Hepatocyte (in vitro differentiated cells): ENCODE results near the gene MAP4K2.

Source experiments
- EZH2 ChIP-seq: fragments of 200-600 bp; sonication (generic); IDR thresholded peaks from 2 replicates; pipeline ENCODE4 v1.6.1; 2016; ENCODE audit warnings: antibody characterized with exemption, mild to moderate bottlenecking, borderline replicate concordance
- EZH2phosphoT487 ChIP-seq: fragments of 200-600 bp; sonication (generic); IDR thresholded peaks from one replicate; pipeline ENCODE4 v1.6.1; 2018; ENCODE audit warnings: antibody characterized with exemption, mild to moderate bottlenecking, low read depth, moderate library complexity; ENCODE audit not compliant: unreplicated experiment, severe bottlenecking
- TF ChIP-seq, protein P1 (sequence below): fragments of 200-600 bp; sonication (generic); IDR thresholded peaks from 2 replicates; pipeline ENCODE4 v1.5.1; 2016; ENCODE audit warnings: antibody characterized with exemption, mild to moderate bottlenecking; ENCODE audit not compliant: poor library complexity

DNA sequence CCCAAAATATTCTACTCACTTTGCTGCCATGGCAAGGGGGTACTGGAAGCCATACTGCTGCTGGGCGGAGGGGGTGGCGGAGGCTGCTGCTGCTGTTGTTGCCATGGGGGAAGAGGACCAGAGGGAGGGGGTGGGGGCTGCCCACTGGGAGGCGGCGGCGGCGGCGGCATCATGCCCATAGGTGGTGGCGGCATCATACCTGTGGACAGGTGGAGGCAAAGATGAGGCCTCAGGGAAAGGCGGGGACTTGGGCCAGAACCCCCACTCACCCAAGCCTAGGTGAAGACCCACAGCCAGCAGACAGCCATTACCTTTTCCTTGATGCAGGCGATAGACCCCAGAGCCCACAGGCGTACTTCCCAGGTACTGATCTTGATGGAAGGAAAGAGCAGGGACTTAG is 36.1 kb downstream of the MAP4K2 start:
- TF ChIP-seq, protein P1, sequence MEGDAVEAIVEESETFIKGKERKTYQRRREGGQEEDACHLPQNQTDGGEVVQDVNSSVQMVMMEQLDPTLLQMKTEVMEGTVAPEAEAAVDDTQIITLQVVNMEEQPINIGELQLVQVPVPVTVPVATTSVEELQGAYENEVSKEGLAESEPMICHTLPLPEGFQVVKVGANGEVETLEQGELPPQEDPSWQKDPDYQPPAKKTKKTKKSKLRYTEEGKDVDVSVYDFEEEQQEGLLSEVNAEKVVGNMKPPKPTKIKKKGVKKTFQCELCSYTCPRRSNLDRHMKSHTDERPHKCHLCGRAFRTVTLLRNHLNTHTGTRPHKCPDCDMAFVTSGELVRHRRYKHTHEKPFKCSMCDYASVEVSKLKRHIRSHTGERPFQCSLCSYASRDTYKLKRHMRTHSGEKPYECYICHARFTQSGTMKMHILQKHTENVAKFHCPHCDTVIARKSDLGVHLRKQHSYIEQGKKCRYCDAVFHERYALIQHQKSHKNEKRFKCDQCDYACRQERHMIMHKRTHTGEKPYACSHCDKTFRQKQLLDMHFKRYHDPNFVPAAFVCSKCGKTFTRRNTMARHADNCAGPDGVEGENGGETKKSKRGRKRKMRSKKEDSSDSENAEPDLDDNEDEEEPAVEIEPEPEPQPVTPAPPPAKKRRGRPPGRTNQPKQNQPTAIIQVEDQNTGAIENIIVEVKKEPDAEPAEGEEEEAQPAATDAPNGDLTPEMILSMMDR, result no peak
- TF ChIP-seq EZH2 (no peak), EZH2phosphoT487 (no peak)
